HEK293 (cell line): ENCODE measurements around the gene RASGRP1.

ENCODE experiments used
- CTCF ChIP-seq: fragments of 450-650 bp; formaldehyde crosslinking; IDR thresholded peaks from 2 replicates; pipeline ENCODE4 v1.5.1; 2016; ENCODE audit warnings: missing biosample characterization, missing genetic modification characterization
- YY1 ChIP-seq: fragments of 450-650 bp; formaldehyde crosslinking; IDR thresholded peaks from 2 replicates; pipeline ENCODE4 v1.5.1; 2018; ENCODE audit warnings: missing biosample characterization, missing genetic modification characterization
- ZNF184 ChIP-seq: fragments of 450-650 bp; IDR thresholded peaks from 2 replicates; pipeline ENCODE4 v1.5.1; 2018; ENCODE audit warnings: missing biosample characterization, mild to moderate bottlenecking, missing genetic modification characterization
- ZNF660 ChIP-seq: fragments of 450-650 bp; IDR thresholded peaks from 2 replicates; pipeline ENCODE4 v1.5.1; 2018; ENCODE audit warnings: missing biosample characterization, mild to moderate bottlenecking, missing genetic modification characterization
- TF ChIP-seq, protein P1 (sequence below): fragments of 450-650 bp; formaldehyde crosslinking; IDR thresholded peaks from 2 replicates; pipeline ENCODE4 v1.5.1; 2016; ENCODE audit warnings: missing biosample characterization, missing genetic modification characterization
- TF ChIP-seq, protein P2 (sequence below): fragments of 450-650 bp; formaldehyde crosslinking; IDR thresholded peaks from 2 replicates; pipeline ENCODE4 v1.5.1; 2016; ENCODE audit warnings: missing biosample characterization, missing genetic modification characterization

- TF ChIP-seq, protein P1, sequence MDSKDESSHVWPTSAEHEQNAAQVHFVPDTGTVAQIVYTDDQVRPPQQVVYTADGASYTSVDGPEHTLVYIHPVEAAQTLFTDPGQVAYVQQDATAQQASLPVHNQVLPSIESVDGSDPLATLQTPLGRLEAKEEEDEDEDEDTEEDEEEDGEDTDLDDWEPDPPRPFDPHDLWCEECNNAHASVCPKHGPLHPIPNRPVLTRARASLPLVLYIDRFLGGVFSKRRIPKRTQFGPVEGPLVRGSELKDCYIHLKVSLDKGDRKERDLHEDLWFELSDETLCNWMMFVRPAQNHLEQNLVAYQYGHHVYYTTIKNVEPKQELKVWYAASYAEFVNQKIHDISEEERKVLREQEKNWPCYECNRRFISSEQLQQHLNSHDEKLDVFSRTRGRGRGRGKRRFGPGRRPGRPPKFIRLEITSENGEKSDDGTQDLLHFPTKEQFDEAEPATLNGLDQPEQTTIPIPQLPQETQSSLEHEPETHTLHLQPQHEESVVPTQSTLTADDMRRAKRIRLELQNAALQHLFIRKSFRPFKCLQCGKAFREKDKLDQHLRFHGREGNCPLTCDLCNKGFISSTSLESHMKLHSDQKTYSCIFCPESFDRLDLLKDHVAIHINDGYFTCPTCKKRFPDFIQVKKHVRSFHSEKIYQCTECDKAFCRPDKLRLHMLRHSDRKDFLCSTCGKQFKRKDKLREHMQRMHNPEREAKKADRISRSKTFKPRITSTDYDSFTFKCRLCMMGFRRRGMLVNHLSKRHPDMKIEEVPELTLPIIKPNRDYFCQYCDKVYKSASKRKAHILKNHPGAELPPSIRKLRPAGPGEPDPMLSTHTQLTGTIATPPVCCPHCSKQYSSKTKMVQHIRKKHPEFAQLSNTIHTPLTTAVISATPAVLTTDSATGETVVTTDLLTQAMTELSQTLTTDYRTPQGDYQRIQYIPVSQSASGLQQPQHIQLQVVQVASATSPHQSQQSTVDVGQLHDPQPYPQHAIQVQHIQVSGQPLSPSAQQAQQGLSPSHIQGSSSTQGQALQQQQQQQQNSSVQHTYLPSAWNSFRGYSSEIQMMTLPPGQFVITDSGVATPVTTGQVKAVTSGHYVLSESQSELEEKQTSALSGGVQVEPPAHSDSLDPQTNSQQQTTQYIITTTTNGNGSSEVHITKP, result no peak
- TF ChIP-seq CTCF (tag by site-specific recombination) (no peak), ZNF660 (tag by site-specific recombination) (no peak), ZNF184 (tag by site-specific recombination) (no peak), YY1 (no peak)
- TF ChIP-seq, protein P2, sequence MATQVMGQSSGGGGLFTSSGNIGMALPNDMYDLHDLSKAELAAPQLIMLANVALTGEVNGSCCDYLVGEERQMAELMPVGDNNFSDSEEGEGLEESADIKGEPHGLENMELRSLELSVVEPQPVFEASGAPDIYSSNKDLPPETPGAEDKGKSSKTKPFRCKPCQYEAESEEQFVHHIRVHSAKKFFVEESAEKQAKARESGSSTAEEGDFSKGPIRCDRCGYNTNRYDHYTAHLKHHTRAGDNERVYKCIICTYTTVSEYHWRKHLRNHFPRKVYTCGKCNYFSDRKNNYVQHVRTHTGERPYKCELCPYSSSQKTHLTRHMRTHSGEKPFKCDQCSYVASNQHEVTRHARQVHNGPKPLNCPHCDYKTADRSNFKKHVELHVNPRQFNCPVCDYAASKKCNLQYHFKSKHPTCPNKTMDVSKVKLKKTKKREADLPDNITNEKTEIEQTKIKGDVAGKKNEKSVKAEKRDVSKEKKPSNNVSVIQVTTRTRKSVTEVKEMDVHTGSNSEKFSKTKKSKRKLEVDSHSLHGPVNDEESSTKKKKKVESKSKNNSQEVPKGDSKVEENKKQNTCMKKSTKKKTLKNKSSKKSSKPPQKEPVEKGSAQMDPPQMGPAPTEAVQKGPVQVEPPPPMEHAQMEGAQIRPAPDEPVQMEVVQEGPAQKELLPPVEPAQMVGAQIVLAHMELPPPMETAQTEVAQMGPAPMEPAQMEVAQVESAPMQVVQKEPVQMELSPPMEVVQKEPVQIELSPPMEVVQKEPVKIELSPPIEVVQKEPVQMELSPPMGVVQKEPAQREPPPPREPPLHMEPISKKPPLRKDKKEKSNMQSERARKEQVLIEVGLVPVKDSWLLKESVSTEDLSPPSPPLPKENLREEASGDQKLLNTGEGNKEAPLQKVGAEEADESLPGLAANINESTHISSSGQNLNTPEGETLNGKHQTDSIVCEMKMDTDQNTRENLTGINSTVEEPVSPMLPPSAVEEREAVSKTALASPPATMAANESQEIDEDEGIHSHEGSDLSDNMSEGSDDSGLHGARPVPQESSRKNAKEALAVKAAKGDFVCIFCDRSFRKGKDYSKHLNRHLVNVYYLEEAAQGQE, result no peak
Observed at GRCh38 chr15:38520035-38520434, 44.6 kb downstream of the RASGRP1 start.
